ENCODE results near the gene LZIC.

DNA sequence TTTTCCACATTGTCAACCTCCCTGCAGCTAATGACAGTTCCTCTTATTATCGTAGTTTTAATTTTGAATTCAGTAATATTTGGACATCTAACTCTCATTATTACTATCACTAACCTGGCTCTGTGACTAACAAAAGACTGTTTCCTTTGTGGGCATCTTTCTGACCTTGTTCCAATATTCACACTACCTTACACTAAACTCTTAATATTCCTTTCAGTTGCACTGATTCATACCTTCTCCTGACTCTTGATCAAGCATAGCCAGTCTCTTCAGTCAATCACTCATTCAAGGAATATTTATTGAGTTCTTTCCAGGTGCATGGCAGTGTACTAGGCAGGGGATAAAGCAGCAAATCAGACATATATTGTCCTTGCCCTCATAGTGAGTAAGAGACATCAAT is 25.3 kb downstream of the LZIC start:
- TF ChIP-seq MYC (IDR thresholded peaks at IDR 0.05; ENCODE audit: borderline replicate concordance, low read length) (no peak), POLR2A (IDR thresholded peaks at IDR 0.05; ENCODE audit: low read length) (no peak), ZSCAN20 (CRISPR knock-in tag; IDR thresholded peaks at IDR 0.05) (no peak), SMC3 (IDR thresholded peaks at IDR 0.05) (no peak), CBX2 (IDR thresholded peaks at IDR 0.05; ENCODE audit: borderline replicate concordance, low read depth) (no peak), SREBF2 (IDR thresholded peaks at IDR 0.05) (no peak), RFX5 (IDR thresholded peaks at IDR 0.05) (no peak), EP300 (IDR thresholded peaks at IDR 0.05) (no peak), MAX (IDR thresholded peaks at IDR 0.05) (no peak), JUNB (IDR thresholded peaks at IDR 0.05) (no peak)
- TF ChIP-seq, protein P1, sequence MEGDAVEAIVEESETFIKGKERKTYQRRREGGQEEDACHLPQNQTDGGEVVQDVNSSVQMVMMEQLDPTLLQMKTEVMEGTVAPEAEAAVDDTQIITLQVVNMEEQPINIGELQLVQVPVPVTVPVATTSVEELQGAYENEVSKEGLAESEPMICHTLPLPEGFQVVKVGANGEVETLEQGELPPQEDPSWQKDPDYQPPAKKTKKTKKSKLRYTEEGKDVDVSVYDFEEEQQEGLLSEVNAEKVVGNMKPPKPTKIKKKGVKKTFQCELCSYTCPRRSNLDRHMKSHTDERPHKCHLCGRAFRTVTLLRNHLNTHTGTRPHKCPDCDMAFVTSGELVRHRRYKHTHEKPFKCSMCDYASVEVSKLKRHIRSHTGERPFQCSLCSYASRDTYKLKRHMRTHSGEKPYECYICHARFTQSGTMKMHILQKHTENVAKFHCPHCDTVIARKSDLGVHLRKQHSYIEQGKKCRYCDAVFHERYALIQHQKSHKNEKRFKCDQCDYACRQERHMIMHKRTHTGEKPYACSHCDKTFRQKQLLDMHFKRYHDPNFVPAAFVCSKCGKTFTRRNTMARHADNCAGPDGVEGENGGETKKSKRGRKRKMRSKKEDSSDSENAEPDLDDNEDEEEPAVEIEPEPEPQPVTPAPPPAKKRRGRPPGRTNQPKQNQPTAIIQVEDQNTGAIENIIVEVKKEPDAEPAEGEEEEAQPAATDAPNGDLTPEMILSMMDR (IDR thresholded peaks at IDR 0.05) = no peak
- TF ChIP-seq, protein P2, sequence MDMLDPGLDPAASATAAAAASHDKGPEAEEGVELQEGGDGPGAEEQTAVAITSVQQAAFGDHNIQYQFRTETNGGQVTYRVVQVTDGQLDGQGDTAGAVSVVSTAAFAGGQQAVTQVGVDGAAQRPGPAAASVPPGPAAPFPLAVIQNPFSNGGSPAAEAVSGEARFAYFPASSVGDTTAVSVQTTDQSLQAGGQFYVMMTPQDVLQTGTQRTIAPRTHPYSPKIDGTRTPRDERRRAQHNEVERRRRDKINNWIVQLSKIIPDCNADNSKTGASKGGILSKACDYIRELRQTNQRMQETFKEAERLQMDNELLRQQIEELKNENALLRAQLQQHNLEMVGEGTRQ (IDR thresholded peaks at IDR 0.05) = no peak
- TF ChIP-seq, protein P3, sequence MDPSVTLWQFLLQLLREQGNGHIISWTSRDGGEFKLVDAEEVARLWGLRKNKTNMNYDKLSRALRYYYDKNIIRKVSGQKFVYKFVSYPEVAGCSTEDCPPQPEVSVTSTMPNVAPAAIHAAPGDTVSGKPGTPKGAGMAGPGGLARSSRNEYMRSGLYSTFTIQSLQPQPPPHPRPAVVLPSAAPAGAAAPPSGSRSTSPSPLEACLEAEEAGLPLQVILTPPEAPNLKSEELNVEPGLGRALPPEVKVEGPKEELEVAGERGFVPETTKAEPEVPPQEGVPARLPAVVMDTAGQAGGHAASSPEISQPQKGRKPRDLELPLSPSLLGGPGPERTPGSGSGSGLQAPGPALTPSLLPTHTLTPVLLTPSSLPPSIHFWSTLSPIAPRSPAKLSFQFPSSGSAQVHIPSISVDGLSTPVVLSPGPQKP (IDR thresholded peaks at IDR 0.05; ENCODE audit: low read depth, low read length) = no peak

Measured in A549 (cell line).